ENCODE data around the gene TPP1.

Gene TPP1

DNA sequence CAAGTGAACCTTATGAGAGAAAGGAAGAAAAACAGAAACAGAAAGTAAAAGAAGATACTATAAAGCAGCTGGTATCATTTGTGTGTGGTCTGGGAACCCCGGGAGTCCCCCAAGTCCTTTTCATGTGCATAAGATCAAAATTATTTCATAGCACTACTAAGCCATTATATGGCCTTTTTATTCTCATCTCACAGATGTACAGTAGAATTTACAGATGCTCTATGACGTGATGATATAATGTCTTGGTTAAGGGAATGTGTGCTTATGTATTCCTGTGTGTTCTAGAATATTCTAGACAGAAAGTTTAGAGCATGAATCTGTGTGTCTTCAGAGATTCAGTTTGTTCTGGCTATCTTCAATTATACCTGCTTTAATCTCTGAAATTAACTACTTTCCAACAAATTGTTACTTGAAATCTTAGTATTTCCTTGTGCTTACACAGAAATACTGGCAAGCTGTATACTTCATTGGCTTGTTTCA, 8.6 kb upstream of the TPP1 start:
- no peak for DNase-seq

DNA sequence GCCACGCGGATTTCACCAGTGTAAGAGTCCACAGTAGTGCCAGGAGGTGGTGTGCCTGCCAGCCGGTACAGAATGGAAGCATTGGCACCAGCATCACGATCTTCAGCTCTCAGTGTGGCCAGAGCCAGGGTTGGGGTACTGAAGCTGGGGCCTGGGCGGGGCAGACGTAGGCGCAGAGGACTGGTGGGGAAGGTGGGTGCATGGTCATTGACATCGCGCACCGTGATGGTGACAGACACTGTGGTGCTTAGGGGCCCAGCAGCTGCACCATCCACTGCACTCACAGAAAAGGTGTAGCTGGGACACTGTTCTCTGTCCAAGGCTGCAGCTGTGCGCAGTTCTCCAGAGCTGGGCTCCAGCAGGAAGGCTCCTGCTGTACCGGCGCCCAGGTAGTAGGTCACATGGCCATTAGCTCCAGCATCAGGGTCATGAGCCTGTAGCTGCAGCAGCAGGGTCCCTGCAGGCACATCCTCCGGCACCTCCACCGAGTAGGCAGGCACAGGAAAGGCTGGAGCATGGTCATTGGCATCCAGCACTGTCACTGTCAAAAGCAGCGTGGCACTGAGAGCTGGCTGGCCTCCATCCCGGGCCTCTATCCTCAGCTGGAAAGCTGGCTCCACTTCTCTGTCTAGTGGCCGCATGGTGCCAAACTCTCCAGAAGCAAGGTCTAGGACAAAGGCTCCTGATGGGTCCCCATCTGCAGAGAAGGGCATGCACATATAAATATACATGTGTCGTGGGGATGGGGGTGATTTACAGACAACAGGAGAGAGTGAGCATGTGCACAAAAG, 7.9 kb upstream of the TPP1 start:
- no peak for DNase-seq

DNA sequence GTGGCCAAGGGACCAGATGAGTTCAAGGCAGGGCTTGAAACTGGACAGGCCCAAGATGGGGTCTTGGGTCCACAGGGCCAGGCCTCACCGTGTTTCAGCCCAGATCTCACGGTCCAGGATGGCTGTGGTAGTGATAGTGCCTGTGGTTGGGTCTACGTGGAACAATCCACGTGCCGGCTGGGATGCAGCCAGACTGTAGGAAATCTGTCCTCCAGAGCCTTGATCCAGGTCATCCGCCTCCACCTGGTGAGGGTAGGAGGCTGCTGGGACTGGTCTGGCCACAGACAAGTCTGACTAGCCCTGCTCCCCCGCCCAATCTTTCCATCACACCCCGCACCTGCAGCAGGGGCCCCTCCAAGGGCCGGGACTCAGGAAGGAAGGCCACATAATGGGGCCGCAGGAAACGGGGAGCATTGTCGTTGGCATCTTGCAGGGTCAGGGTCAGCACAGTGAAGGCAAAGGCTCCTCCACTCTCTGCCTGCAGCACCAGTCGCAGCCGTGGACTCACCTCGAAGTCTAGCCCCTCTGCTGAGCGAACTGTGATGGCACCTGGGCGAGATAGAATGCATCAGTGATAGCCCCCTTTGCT, 6.7 kb upstream of the TPP1 start:
- no peak for DNase-seq

DNA sequence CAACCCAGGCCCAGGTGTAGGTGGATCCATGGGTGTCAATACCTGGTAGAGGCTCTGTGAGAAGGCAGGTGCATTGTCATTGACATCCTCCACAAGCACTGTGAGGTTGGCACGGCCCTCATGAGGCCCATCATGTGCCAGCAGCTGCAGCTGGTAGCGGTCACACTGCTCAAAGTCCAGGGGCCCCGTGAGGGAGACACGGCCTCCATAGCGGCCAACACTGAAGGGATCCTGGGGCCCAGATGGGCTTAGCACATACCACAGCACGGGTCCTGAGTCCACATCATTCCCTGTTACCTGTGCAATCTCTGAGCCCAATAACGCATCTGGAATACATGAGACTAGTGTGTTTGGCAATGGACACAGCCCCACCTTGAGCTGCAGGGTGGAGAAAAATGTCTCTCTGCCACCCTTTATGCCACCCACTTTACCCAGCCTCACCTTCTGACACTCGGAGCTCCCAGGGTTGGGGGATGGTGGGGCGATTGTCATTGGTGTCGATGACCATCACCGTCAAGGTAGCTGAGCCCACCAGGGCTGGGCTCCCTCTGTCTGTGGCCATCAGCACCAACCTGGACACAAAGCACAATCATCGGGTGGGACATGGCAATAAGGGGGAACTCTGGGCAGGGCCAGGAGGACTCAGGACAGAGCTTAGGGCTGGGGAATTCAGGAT, 6.1 kb upstream of the TPP1 start:
- DNase-seq = no peak

DNA sequence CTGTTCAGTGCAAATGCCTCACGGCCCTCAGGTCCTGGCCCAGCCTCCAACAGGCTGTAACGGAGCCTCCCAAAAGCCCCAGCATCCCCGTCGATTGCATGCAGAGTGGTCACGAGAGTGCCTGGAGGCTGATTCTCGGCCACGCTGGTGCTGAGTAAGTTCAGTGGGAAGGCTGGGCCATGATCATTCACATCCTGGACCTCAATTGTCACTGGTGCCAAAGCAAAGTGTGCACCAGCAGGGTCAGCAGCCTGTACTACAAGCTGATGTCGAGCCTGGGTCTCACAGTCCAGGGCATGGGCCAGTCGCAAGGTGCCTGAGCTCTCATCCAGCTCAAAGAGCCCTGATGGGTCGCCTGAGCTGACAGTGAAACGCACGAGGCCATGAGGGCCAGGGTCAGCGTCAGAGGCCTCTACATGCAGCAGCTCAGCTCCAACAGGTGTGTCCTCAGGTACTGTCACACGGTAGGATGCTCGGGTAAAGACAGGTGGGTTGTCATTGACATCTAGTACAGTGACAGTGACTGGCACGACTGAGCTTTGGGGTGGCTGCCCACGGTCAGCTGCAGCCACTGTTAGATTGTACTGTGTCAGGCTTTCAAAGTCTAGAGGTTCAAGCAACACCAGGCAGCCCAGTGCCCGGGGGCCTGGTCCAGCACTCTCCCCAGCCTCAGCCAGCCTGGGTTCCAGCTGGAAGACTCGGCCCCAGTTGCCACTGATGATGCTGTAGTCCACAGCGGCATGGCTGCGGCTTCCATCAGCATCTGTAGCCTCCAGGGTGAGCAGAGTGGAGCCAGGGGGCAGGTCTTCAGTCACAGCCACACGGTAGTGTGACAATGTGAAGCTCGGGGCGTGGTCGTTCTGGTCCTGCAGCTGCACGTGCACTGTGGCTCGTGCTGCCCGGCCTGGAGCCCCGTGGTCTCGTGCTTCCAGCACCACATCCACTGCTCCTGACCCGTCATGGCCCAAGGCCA, 4.5 kb upstream of the TPP1 start:
- DNase-seq = no peak

DNA sequence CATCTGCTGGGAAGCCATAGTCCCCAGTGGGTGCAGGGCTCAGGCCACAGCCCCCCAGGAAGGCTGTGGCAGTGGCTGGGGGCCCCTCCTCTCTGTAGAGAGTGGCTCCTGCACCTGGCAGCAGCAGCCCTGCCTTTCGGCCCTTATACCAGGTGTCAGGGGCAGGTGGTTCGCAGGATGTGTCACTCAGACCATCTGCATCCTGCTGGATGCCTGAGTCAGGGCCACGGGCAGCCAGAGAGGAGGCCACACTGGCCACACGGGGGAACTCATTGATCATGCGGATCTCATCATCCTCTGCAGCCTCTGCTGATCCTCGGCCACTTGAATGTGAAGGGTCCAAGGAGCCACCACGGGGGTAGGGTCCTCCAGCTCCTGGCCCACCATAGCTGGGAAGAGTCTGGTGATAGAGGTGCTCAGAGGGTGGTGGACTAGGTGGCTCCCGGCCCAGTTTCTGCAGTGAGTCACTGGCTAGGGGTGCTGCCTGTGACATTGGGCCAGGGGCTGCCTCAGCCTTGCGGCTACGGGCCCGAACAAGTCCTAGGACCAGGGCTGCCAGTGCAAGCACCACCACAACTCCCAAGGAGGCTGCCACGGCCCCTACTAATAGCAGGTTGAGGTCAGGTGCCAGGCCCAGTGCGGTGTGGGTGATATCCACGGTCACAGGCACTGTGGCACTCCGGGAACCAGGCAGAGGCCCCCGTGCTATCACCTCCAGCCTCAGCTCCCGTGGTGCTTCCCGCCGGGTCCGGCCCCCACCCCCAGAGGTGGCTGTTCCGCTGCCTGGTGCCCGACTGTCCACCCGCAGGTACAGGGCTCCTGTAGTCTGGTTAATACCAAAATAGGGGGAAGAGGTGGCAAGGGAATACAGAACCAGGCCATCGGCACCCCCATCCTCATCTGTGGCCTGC, 3.3 kb upstream of the TPP1 start:
- no peak for DNase-seq

DNA sequence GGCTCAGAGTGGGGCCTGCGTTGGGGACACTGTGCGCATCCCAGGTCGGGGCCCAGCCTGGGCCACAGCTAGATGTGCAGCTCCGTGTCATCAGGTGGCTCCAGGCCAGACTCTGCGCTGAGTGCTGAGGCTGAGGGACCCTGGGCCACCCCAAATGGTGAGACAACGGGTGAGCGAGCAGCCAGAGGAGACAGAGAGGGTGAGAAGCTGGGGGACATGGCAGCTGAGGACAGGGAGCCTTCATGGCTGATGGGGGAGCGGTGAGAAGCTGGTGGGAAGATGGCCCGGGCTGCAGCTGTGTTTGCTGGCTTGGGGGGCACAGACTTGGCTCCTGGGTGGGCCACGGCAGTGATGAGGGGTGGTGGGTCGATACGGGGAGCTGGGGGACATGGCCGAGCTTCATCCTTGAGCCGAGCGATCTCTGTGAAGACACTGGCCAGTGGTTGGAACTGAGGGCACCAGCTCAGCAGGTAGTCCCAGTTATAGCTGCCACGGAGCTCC, 2.5 kb upstream of the TPP1 start:
- DNase-seq = no peak

DNA sequence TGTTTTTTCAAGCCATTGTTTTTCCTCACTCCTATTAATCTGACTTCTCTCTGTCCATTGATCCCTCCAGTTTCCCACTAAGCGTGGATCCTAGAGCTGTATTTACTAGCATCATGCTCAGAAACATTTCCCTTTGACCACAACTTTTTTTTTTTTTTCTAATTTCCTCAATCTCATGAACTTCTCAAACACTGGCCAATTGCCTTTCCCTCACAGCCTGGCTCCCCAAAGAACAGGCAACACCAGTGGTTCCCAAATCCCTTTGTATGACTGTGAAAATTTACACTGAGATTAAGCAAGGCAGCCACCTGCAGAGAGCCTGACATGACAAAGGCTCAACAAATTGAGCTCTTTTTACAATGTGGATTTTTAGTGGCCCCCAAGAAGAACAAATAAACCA, 1.4 kb upstream of the TPP1 start:
- DNase-seq = no peak

DNA sequence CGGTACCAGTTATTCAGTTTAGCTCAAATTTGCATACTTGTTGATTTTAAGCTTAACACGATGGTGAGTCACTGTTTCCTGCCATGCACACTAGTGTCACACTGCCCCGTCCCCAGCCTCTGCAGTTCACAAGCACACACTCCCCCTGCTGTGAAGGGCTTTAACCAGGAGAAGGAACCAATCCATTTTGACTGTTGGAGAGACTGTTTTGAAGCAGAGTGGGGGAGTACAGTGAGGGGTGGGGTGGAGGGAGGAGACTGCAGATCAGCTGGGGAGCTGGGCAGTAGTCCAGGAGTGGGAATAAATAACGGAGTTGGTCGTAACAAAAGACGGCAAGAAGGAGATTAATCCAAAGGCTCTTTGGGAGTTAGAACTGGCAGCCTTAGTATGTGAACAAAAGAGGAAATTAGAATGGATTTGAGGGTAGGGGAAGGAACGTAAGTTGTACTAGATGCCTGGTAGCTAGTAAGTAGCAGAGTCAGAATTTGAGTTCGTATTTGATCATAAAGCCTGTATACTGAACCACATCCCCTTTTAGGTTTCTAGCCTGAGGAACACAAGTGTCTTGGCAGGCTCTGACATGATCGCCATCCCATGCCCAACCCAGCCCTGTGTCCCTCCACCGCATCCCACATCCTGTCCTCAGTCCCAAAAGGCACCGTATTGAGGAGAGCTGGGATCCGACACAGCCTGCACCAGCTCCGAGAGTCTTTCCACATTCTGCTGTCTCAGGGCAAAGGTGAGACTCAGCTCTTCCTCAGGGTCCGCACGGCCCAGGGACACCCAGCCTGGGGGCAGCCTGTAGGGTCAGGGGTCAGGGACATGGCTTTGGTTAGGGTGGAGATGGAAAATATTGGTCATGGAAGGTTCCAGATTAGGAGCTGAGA, 862 bp downstream of the TPP1 start:
- DNase-seq = no peak

DNA sequence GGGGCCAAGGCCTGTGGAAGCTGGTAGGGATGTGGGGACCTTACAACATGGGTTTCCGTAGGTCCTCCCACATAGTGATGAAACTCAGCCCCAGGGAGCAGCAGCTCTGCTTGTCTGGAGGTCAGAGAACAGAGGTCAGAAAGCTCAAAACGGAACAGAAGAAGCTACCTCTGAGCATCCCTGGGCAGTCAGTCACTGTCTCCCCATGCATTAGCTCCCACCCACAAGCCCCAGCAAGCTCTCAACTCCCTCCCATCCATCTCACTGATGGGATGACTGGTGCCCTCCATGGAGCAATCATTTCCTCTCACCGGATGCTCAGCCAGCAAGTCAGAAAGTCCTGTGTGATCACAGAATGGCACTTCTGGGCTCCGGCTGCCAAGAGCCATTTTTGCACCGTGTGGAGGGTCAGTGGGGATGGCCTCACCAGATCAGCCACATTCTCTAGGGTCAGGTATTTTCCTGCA, 1.9 kb downstream of the TPP1 start:
- no peak for DNase-seq

DNA sequence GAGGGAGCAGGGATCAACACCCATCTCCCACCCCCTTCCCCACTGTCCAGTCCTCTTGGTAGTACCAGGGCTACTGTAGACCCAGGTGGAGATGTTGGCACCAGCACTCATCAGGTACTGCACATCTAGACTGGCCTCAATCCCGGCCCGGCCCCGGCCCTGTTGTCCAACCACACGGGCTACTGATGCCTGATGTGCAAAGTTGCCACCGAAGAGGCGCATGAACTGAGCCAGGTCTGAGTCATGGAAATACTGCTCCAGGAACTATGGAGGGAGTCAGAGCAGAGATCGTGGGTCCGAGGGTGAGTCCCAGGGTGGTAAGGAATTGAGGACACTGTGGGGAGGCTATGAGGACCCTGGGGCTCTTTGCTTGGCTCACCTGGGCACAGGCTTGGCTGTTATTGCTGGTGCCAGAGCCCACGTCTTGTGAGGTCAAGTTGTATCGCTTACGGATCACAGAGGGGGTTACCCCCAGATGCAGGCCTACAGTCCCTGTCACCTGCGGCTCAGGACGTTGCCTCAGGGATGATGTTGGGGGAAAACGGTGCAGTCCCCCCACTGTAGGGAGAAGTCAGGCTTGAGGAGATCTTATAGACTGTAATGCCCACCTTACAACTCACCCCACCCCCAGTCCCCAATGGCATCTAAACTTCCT, 2.5 kb downstream of the TPP1 start:
- DNase-seq = no peak

DNA sequence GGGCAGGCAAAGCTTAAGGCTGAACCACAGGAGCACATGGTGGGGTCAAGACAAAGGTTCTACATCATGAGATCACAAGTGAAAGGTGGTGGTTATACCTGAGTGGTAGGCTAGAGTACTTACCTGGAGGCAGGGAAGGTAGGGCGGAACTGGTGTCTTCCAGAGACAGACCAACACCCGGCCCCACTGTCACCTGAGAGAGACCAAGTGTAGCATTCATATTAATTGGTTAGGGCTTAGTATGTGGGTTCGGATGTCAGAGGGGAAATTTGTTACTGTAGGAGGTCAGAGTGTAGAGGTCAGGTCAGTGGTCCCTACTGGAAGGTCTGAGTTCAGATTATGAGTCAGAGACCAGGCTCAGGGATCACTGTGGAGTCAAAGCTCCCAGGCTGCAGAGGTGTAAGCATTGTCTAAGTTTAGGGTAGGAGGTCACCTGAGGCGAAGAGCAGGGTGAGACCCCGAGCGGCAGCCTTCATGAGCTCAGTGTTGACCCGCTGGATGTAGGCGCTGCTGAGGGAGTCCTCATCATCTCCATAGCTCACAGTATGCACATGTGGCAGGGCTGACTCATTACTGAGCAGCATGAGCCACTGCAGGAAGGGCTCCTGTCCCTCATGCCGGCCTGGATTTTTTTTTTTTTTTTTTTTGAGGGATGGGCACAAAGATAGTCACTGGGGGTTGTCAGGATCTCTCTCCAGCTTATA, 3.2 kb downstream of the TPP1 start:
- DNase-seq = no peak

DNA sequence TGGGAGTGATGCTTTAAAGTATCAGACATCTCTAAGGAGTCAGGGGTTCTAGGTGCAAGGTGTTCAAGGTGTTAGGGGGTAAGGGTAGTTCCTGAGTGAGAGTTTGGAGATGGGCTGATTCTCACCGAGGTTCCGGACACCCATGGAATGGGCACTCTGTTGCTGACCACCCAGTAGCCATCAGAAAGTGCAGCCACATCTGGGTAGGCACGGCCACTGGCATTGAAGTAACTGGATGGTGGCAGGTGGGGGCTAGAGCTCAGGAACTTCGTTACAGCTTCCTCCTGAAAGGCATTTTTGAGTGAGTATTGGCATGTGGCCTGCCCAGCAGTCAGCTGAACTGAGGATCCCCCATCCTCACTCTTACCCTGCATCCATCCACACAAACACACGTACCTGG, 4.2 kb downstream of the TPP1 start:
- DNase-seq = no peak

DNA sequence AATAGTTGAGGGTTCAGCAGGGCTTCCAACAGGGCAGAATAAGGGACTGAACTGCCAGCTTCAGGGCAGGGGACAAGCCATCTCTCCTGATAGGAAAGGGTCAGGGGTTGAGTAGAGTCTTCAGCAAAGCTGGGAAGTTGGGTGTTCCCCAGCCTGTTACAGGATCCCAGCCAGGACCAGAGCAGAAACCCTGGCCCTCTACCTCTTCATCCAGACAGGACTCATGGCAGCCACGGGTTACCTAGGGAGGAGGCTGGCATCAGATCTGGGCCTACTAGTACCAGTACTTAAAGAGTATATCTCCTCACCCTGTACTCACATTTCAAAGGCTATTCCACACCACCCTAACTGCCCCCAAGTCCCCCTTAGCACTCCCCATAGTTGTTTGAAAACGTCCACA, 4.8 kb downstream of the TPP1 start:
- DNase-seq = no peak

DNA sequence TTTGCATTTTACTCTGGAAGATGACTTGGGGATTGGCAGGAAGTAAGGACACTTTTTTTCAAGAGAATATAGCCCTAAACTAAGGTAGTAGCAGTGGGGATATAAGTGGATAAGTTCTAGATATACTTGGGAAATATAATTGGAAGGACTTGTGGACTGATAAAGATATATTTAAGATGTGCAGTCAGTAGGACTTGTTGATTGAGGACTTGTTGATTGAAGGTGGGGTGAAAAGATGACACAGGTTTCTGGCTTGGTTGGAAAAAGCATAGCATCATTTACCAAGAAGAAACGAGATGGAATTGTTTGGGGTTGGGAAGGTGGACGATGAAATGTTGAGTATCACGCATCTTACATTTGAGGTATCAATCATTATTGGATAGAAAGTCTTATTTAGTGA, 5.7 kb downstream of the TPP1 start:
- no peak for DNase-seq

DNA sequence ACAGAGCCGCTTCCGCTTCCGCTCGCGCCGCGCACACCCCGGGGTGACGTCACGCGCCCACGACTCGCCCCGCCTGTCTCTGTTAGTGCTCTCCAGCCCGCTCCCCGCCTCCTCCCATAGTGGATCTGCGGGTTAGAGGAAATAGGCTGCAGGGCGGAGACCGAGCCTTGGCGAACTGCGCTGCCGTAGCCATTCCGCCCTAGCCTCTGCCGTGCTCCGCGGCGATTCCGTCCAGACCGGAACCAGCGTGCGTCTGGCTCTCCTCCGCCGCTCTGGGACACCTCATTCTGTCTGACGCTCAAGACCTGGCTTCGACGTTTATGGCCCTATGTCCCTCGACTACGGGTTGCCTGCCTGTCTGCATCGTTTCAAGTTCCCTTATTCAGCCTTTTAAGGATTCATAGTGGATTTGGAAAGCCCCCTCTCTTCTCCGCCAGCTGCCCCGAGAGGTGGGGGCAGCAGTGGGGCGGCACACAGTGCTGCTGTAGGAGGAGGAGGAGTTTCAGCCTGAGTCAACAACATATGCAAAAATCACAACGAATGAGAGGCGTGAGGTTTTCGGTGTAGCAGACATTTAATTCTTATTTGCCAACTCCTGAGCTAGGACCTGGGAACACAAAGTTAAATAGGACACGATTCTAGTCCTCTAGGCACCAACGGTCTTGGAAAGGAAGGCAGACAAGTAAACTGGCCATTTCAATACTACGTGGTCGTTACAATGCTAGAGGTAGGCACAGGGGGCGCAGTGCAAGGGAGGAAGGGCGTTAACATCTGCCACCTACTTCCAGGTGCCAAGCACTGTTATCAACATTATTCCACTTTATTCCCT, 6.8 kb downstream of the TPP1 start, which contains the start of gene TAF10:
TAF10 (minus strand) TSS at position 4 of the 829 bp plus-strand sequence. CDS start 27 bp downstream, outside the sequence.
- DNase-seq = peak; percentile 62

DNA sequence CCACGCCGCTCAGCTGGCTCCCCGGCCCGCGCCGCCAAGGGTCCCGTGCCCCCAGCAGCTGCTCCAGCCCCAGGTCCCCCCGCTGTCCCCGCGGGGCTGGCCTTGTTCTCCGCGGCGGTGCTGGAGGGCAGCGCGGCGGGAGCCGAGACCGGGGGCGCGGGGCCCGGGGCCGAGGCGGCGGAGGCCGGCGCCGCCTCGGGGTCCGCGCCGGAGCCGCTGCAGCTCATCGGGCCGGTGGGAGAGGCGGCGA, 7.3 kb downstream of the TPP1 start:
- DNase-seq = no peak

Measured in NCI-H2081 treated with DMSO at 0.1 percent for 48 hours (cell line).